NCI-H2081 treated with DMSO at 0.1 percent for 48 hours (cell line): ENCODE data around the gene FDX1.

ENCODE experiments used
- DNase-seq: peaks from one replicate; lab custom pipeline; 2025; lab: John Stamatoyannopoulos, UW

The FDX1 gene

DNA sequence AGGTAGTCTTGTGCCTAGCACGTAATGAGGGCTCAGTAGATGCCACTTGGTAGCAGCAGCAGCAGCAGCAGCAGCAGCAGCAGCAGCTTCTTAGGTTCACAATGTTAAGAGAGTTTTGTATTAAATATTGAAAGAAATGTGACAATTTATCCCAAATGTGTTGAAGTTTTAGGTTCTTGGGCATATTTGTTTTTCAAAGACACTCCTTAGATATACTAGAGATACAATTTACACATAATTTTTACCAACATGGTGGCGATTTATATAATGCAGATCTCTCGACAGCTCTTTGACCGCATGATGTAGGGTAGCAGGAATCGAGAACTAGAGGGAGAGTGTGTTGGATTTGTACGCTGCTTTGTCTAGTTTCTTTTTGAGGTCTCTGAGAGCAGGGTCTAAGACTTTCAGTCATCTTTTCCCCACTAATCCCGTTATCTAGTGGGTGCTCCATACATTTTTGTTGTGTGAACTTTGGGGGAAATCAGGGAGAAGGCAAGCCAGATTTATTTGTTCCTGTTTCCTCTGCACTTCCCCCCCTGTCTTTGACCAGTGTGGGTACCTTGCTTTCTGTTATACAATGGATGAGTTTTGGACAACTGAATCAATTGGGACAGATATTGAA, 1.4 kb downstream of the FDX1 start:
- no peak for DNase-seq

GRCh38 chr11:110431674-110432073, 1.9 kb downstream of the FDX1 start:
- no peak for DNase-seq

DNA sequence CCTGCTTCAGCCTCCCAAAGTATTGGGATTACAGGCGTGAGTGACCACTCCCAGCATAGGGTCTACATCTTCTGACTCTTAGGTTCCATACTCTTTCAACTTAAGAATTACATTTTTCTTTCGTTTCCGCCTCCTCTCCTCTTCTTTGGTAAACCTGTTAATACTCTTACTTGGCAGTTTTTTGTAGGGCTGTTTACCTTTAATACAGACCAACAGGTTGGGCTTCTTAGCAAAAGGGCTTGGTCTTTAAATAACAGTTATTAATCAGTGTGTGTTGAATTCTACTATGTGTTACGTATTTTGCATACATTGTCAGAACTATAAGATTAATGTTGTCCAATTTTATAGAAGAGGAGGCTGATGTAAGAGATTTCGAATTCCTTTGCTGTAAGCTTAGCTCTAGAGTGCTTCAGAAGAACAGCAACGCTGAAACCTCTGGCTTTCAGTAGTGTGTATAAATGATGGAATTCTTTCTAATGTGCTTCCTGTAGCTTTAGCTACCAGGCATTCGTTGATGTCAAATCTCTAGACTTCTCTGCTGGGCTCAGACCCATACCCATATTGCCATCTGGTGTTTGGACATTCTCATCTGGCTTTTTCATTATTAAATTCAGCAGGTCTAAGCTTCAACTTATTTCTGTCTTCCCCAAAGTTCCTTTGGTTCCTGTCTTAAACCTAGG, 3.1 kb downstream of the FDX1 start:
- DNase-seq = no peak

DNA sequence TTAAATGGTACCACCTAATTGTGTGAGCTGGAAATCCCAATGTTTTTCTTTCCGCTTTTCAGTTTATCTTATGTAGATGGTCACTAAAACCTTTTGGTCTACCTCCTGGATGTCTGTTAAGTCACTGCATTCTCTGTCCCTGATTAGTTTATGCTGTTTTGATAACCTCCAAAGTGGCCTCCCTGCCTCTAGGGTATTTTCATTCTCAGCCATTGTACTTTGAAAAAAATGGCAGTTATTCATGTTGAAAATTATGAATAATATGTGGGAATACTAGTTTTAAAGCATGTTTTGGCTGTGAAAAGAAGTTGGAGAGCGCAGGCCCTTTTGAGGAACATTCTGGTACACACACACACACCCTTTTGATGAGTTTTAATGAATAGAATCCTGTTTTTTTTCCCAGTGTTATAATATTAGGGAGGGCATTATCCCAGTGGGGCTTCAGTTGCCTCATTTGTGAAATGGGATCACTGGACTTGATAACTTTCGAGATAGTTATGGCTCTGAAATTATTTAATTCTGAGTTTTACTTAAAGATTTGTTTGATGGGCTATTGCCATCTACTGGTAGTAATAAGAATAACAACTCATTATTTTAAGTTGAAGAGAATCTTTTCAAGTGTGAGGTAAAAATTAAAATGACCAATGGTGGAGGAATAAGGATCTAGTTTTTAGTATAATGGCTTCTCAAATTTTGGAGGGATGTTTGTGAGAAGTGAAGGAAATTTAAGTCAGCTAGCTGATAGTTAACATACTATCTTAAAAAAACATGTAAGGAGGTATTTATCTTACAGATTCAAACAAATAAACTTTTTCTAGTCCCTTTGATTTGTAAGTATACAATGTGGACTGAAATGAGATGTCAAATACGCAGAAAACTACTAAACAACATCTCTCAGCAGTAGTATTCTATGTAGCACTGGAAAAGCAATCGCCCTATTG, 3.9 kb downstream of the FDX1 start:
- DNase-seq = no peak

DNA sequence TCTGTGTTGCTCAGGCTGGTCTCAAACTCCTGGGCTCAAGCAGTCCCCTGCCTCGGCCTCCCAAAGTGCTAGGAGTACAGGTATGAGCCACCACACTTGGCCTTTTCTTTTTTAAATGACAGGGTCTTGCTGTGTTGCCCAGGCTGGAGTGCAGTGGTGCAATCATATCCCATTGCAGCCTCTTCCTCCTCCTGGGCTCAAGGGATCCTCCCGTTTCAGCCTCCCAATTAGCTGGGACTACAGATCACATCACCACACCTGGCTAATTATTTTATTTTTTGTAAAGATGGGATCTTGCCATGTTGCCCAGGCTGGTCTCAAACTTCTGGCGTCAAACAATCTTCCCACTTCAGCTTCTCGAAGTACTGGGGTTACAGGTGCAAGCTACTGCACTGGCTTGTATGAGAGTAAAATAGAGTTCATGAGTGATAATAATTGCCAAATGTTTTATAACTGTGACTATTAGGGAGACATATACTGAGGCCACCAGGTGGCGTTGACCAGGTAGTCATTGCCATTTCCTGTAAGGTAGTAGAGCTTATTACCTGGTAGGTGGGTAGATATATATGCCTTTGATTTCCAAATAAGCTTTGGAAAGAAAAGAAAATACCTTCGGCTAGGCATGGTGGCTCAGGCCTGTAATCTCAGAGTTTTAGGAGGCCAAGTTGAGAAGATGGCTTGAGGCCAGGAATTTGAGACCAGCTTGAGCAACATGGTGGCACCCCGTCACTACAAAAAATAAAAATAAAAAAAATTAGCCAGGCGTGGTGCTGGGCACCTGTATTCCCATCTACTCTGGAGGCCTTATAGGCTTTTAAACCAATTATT, 5.4 kb downstream of the FDX1 start:
- no peak for DNase-seq

- DNase-seq = no peak
Measured at GRCh38 chr11:110435780-110436717, 6.3 kb downstream of the FDX1 start.

DNA sequence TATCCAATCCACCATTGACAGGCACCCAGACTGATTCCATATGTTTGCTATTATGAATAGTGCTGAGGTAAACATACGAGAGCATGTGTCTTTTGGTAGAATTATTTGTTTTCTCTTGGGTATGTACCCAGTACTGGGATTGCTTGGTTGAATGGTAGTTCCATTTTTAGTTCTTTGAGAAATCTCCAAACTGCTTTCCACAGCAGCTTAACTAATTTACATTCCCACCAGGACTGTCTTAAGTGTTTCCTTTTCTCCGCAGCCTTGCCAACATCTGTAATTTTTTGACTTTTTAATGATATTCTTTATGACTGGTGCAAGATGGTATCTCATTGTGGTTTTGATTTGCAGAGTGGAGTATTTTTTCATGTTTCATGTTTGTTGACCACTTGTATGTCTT, 8.3 kb downstream of the FDX1 start:
- no peak for DNase-seq

DNA sequence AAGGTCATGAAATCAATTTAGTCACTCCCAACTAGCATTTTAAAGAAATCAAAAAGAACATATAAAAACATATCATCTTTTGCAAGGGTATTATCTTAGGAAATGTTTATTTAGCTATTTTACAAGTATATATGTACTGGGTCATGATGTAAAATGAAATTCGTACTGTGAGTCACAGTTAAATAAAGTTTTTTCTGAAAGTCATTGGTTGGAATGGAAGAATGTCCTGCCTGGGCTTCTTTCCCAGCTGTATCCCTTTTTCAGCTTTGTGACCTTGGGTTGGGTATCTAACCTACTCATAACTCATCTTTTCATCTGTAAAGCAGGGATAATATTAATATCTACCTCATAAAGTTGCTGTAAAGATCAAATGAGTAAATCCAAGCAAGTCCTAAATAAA, 15.7 kb downstream of the FDX1 start:
- DNase-seq = no peak

GRCh38 chr11:110446061-110446460, 16.3 kb downstream of the FDX1 start:
- no peak for DNase-seq

DNA sequence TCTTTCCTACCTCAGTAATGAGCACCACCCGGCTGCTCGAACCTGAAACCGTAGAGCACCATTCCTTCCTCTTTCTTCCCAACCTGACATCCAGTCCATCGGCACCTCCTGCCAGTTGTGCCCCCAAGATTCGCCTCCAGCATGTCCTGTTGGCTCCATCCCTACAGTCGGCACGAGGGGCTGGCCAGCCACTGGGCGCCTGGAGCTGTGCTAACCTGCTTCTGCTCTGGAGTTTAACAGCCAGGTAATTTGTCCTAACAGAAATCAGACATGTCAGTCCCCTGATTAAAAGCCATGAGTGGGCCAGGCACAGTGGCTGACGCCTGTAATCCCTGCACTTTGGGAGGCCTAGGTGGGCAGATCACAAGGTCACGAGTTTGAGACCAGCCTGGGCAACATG, 16.8 kb downstream of the FDX1 start:
- DNase-seq = no peak

GRCh38 chr11:110447343-110447742, 17.6 kb downstream of the FDX1 start:
- no peak for DNase-seq

DNA sequence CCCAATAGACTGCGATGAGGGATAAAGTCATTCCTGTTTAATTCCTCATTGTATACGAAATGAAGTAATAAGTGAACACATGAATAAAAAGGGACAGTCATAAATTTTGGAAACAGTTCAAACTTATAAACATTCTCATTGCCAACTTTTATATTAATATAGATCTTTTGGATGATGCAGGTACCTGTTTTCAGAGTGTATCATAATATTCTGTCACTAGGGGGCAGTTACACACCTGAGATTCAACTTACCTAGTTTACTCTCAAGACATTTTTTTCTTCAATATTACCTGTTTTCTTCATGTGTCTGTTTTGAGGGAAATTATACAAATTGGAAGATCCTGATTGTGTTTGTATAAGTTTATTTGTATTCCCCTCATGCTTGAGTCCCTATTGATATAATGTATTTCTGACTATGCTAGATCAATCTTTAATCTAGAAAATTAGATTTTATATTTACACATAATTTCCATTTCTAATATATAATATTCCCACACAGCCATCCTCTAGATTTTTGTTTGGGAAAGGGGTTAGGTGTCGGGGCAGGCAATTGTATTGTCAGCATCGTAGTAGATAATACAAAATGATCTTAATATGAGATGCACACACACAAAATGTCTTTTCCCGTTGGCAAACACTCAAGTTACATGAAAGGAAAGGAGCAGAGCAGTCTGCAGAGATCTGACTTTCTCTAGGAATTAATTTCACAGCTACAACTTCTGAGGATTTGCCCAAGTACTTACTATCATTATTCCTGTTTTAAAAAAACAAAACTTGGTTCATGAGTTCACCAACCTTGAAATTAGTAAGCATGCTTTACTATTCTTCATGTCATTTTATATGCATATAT, 18.4 kb downstream of the FDX1 start:
- DNase-seq = no peak

- DNase-seq = no peak
Measured at GRCh38 chr11:110450246-110450645, 20.5 kb downstream of the FDX1 start.

DNA sequence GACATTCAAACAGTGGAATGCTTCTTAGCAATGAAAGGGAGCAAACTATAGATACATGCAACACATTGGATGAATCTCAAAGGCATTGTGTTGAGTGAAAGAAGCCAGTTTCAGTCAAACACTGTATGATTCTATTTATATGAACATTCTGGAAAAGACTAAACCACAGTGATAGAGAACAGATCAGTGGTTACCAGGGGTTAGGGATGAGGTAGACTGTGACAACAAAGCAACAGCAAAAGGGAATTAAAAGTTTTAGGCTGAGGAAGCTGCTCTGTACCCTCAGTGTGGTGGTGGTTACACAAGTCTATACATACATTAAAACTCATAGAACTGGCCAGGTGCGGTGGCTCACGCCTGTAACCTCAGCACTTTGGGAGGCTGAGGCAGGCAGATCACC, 23.0 kb downstream of the FDX1 start:
- DNase-seq = no peak

DNA sequence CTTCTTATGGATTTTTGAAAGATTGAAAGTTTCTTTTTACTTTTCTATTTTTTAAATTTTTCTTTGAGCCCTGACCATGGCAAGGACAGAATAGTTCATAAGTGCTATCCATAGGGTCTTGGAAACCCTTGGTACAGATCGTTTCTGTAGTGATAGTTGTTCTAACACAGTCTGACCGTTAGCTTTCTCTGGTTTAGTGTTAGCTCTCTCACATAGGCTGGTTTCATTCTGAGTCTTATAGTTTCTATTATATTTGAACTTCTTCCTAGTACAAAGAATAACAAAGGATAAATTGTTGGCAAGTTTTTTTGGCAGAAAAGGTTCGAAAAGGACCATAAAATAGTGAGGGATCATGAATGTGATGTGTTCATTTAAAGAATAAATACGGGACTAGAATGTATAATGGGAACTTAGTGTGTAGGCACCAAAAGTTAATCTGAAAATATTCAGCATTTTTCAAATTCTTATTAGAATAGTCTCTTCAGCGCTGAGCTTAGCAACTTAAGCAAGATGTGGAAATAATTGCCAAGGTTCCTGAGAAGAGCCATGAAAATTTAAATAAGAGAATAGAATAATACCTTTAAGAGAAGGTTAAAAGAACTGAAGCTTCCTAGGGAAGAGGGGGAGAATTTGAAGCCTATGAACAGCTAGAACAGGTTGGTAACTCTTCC, 24.1 kb downstream of the FDX1 start:
- no peak for DNase-seq

DNA sequence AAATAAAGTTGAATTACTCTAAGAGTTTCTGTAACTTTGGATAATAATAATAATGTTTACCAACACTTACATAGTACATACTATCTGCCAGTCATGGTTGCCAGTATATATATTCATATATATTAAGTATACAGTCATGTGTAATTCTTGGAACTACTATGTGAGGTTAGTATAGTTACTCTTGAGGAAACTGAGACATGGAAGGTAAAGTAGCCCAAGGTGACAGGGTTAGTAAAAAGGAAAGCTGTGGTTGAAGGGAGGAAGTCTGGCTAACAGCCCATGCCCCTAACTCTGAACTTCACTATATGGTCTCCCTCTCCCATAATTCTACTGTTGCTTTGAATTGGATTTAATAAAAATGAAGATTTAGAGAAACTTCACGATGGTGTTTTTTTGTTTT, 24.9 kb downstream of the FDX1 start:
- no peak for DNase-seq

DNA sequence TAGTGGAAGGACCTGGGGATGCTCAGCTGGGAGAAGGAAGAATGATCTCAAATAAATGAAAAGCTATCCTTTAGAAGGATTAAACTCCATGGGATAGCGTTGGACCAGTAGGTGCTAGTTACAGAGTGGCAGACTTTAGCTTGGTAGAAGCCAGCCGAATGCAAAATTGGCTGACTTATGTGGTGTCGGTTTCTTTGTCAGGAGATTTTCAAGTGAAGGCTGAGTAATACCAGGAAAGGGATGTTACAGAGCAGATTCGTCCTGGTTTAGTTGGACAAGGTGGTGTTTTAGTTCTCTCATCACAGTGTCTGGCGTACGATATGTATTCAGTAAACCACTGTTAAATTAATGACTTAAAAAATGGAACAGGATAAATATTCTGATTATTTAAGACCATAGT, 26.0 kb downstream of the FDX1 start:
- no peak for DNase-seq

GRCh38 chr11:110463153-110463552, 33.4 kb downstream of the FDX1 start:
- DNase-seq = peak; percentile 35

DNA sequence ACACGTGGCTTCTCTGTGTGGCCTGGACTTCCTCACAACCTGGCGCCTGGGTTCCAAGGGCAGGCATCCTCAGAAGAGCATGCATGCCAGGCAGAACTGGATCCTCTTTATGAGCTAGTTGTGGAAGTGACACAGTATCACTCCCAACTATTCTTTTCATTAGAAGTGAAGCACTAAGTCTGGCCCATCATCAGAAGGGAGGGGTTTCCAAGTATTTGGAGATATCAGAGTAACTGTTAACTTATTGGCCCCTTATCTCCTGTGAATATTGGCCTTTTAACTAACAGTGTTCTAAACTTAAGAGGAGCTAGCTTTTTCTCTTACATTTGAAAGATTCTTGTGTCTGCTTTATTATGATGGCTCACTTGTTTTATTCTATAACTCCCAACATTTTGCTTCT, 35.5 kb downstream of the FDX1 start:
- DNase-seq = no peak
